Measurements from ENCODE around the gene MBD3L3.

GRCh38 chr19:7076151-7076550, 17.7 kb upstream of the MBD3L3 start:
- no peak for TF ChIP-seq CTCF (IDR thresholded peaks at IDR 0.05; ENCODE audit: extremely low read depth in 1 of 2, insufficient read depth in 1 of 2, low read depth in 1 of 2, low read length in 2 of 2)
- no peak for TF ChIP-seq POLR2A (IDR thresholded peaks at IDR 0.05; ENCODE audit: low read depth, low read length)
- no peak for TF ChIP-seq GATA2 (IDR thresholded peaks at IDR 0.05; ENCODE audit: insufficient read depth, insufficient read length, low read depth, low read length)
- no peak for TF ChIP-seq EZH2 (IDR thresholded peaks at IDR 0.05; ENCODE audit: borderline replicate concordance, low read depth, low read length, severe bottlenecking)
- TF ChIP-seq POLR2AphosphoS5 (IDR thresholded peaks at IDR 0.05; ENCODE audit: insufficient read depth, low read depth, low read length), result no peak

Data from endothelial cell of umbilical vein (primary cell).